Suprapubic skin (tissue), 3 donors: ENCODE measurements around the gene AGAP1.

ENCODE experiments used
- POLR2AphosphoS5 ChIP-seq, 3 donors: sonication (generic); formaldehyde crosslinking; IDR thresholded peaks; one replicate each; pipeline ENCODE4 v1.6.1; 2017; ENCODE audit warnings: antibody characterized with exemption in 3 of 3
- TF ChIP-seq, protein P1 (sequence below), 2 donors: fragments of 200-600 bp in 1 of 2; fragments of 450-650 bp in 1 of 2; sonication (generic) in 1 of 2; IDR thresholded peaks; one replicate each; pipeline ENCODE4 v1.5.1; 2016 to 2019; ENCODE audit warnings: antibody characterized with exemption in 2 of 2, mild to moderate bottlenecking in 1 of 2, moderate library complexity in 1 of 2

DNA sequence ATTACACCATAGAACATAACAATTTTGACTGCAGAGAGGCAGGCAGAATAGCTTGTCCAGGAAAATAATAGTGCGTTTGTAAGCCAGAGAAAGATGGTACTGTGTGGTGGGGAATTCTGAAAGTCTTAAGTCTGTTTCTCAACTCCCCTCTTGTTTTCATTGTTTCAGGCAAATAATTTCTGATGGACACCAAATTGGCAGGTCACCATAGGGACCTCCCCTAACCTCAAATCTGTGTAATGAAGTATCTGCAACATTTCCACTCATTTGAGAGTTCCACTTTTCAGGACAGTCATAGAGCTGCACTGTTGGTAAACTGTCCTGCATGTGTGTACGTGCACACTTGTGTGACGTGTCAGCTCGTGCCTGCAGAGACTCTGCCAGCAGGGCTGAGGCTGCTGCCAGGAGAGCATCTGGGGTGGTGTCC is 195.6 kb downstream of the AGAP1 start:
- TF ChIP-seq, protein P1, sequence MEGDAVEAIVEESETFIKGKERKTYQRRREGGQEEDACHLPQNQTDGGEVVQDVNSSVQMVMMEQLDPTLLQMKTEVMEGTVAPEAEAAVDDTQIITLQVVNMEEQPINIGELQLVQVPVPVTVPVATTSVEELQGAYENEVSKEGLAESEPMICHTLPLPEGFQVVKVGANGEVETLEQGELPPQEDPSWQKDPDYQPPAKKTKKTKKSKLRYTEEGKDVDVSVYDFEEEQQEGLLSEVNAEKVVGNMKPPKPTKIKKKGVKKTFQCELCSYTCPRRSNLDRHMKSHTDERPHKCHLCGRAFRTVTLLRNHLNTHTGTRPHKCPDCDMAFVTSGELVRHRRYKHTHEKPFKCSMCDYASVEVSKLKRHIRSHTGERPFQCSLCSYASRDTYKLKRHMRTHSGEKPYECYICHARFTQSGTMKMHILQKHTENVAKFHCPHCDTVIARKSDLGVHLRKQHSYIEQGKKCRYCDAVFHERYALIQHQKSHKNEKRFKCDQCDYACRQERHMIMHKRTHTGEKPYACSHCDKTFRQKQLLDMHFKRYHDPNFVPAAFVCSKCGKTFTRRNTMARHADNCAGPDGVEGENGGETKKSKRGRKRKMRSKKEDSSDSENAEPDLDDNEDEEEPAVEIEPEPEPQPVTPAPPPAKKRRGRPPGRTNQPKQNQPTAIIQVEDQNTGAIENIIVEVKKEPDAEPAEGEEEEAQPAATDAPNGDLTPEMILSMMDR (IDR thresholded peaks at IDR 0.05) = no peak
- TF ChIP-seq POLR2AphosphoS5 (IDR thresholded peaks at IDR 0.05) = no peak
